K562 treated with DMSO at 1 percent for 12 hours (cell line): ENCODE data around the gene HAUS8. TPM values are rescaled to one million over a fixed set of nuclear protein-coding genes. Genes with fewer than 3 reads are reported as not detected.

ENCODE experiments used
- total RNA-seq: library from RNA; unstranded; fragments of 300-600 nt; gene quantifications from 2 replicates; pipeline ENCODE4 v1.2.3, GENCODE V29; 2022; ENCODE audit not compliant: insufficient read depth

HAUS8 gene
- total RNA-seq = 28.7 and 32.6 TPM in 2 replicates

GRCh38 chr19:17075035-17075863, at the start of gene HAUS8, which contains the start of gene MYO9B:
HAUS8 (minus strand) TSS chr19:17075452; CDS start chr19:17075422, 30 bp downstream.
MYO9B (plus strand) TSS chr19:17075777; CDS start chr19:17101718, 25,941 bp downstream.

DNA sequence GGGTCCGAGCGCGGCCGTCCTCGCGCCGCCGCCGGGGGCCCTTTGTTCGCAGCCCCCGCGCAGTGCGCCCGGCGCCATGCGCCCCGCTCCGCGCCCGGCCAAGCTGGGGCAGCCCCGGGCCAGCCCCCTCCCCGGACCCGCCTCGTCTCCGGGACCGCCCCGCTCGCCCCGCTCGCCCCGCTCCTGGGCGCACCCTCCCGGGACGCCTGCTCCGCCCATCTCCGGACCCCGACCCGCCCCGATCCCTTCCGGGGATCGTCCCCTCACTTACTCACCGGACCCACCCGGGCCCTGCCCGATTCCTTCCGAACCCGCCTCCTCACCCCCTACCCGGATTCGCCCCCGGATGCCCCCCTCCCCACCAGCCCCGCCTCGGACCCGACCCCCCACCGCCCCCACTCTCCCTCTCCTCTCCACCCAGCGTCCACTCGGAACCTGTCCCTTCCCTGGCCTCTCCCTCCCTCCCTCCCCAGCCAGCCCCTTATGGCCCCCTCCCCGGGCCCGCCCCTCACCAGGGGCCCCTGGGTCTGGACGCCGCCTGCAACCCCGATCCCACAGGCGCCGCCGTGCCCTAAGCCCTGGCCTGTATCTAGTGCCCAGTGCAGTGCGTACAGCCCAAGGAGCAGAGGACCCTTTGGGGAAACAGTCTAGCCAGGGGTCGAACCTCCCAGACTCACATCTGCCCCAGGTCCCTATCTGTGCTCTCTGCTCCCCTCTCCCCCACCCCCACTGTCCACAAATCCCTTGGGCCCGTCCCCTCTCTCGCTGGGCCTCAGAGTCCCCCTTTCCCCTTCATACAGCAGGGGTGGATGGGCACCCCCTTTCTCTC, 48.3 kb downstream of the HAUS8 start, which contains the start of gene CPAMD8:
Gene CPAMD8 (minus strand): TSS at position 105 of the 829 bp plus-strand sequence. CDS start 168 bp downstream, outside the sequence.

Other genes with a start within 250 kb of the HAUS8 start
- gene SIN3B, start 246.1 kb downstream of the HAUS8 start, total RNA-seq = 12.6 and 37.1 TPM in 2 replicates
- 4.1 and 7.4 TPM in 2 replicates for gene F2RL3, start 186.5 kb downstream of the HAUS8 start, total RNA-seq
- 1.4 and 3.4 TPM in 2 replicates for gene CPAMD8, start 48.6 kb downstream of the HAUS8 start, total RNA-seq
- 46.4 and 108 TPM in 2 replicates for gene MYO9B, start 325 bp upstream of the HAUS8 start, total RNA-seq
- gene USE1, start 139.9 kb upstream of the HAUS8 start, total RNA-seq = 31.0 and 50.9 TPM in 2 replicates
- 68.1 and 78.7 TPM in 2 replicates for gene OCEL1, start 150.8 kb upstream of the HAUS8 start, total RNA-seq
- 145 and 152 TPM in 2 replicates for gene NR2F6, start 170.5 kb upstream of the HAUS8 start, total RNA-seq
- not detected in 2 replicates for gene USHBP1, start 189.3 kb upstream of the HAUS8 start, total RNA-seq
- 88.6 and 94.2 TPM in 2 replicates for gene BABAM1, start 192.0 kb upstream of the HAUS8 start, total RNA-seq
- 2.3 and 2.5 TPM in 2 replicates for gene ANKLE1, start 206.4 kb upstream of the HAUS8 start, total RNA-seq
- gene ABHD8, start 228.0 kb upstream of the HAUS8 start, total RNA-seq = 39.8 and 40.0 TPM in 2 replicates
- gene MRPL34, start 230.4 kb upstream of the HAUS8 start, total RNA-seq = 110 and 139 TPM in 2 replicates
- 56.6 and 89.3 TPM in 2 replicates for gene DDA1, start 234.1 kb upstream of the HAUS8 start, total RNA-seq